WTC11 (cell line): ENCODE measurements around the gene TANC1. TPM values are rescaled to one million over a fixed set of nuclear protein-coding genes. Genes with fewer than 3 reads are reported as not detected.

Experiments used
- ATAC-seq: fragments of 200-7000 bp; cut with Tn5 transposase; 2 replicates; pipeline ENCODE4 v1.10.0; 2021; ENCODE audit warnings: mild to moderate bottlenecking, moderate library complexity
- CTCF ChIA-PET: fragments of 300-600 bp; sonication (Branson Sonifier 250); formaldehyde crosslinking; loops from one replicate; lab custom pipeline; 2021; ENCODE audit warnings: antibody characterized with exemption; lab: Charles Lee
- POLR2A ChIA-PET: fragments of 350-600 bp; sonication (Branson Sonifier 250); formaldehyde crosslinking; loops from one replicate; lab custom pipeline; 2021; ENCODE audit warnings: antibody characterized with exemption; lab: Charles Lee
- DNase-seq: peaks from one replicate; pipeline ENCODE4 v3.0.0; 2021; ENCODE audit warnings: low spot score
- H3K27ac Mint-ChIP-seq: 2 replicates; pipeline ENCODE4 v1.8.0; 2021; ENCODE audit warnings: mixed read lengths
- H3K27me3 Mint-ChIP-seq: 2 replicates; pipeline ENCODE4 v1.8.0; 2021; ENCODE audit warnings: low read depth, mild to moderate bottlenecking, moderate library complexity, mixed read lengths
- H3K36me3 Mint-ChIP-seq: 2 replicates; pipeline ENCODE4 v1.8.0; 2021; ENCODE audit warnings: mixed read lengths
- H3K4me1 Mint-ChIP-seq: 2 replicates; pipeline ENCODE4 v1.8.0; 2022; ENCODE audit warnings: mixed read lengths
- H3K4me3 Mint-ChIP-seq: 2 replicates; pipeline ENCODE4 v1.8.0; 2021; ENCODE audit warnings: mild to moderate bottlenecking, moderate library complexity, mixed read lengths
- H3K9me3 Mint-ChIP-seq: 2 replicates; pipeline ENCODE4 v1.8.0; 2021; ENCODE audit warnings: mixed read lengths
- CDX4 ChIP-seq: fragments of 250-450 bp; sonication (Bioruptor Pico); IDR thresholded peaks from 2 replicates; pipeline ENCODE4 v1.9.0; 2021; ENCODE audit warnings: moderate library complexity, mild to moderate bottlenecking, inconsistent platforms, borderline replicate concordance
- CTCF ChIP-seq: fragments of 200-600 bp; IDR thresholded peaks from 2 replicates; pipeline ENCODE4 v1.8.0; 2022; ENCODE audit warnings: antibody characterized with exemption
- GABPB1 ChIP-seq: sonication (generic); formaldehyde crosslinking; IDR thresholded peaks from 2 replicates; pipeline ENCODE4 v1.8.1; 2023; ENCODE audit warnings: mild to moderate bottlenecking, missing genetic modification reagents
- OVOL2 ChIP-seq: fragments of 250-450 bp; sonication (Bioruptor Pico); IDR thresholded peaks from 2 replicates; pipeline ENCODE4 v1.9.0; 2021; ENCODE audit warnings: mild to moderate bottlenecking, borderline replicate concordance
- TEAD4 ChIP-seq: sonication (generic); formaldehyde crosslinking; IDR thresholded peaks from 2 replicates; pipeline ENCODE4 v1.8.0; 2022; ENCODE audit warnings: mild to moderate bottlenecking, missing genetic modification reagents
- TP53 ChIP-seq: sonication (generic); formaldehyde crosslinking; IDR thresholded peaks from 2 replicates; pipeline ENCODE4 v1.8.1; 2023; ENCODE audit warnings: mild to moderate bottlenecking, missing genetic modification reagents
- ZNF121 ChIP-seq: sonication (generic); formaldehyde crosslinking; IDR thresholded peaks from 2 replicates; pipeline ENCODE4 v1.8.0; 2023; ENCODE audit warnings: missing genetic modification reagents
- ZNF317 ChIP-seq: sonication (generic); formaldehyde crosslinking; IDR thresholded peaks from 2 replicates; pipeline ENCODE4 v1.8.1; 2023; ENCODE audit warnings: low read depth, mild to moderate bottlenecking, moderate library complexity, missing genetic modification reagents, borderline replicate concordance
- total RNA-seq: library from RNA; stranded (reverse); gene quantifications from 3 replicates; pipeline ENCODE4 v1.2.3, GENCODE V29; 2021
- TF ChIP-seq, protein P1 (sequence below): sonication (generic); formaldehyde crosslinking; IDR thresholded peaks from 2 replicates; pipeline ENCODE4 v1.8.1; 2023; ENCODE audit warnings: mild to moderate bottlenecking, missing genetic modification reagents, moderate library complexity
- TF ChIP-seq, protein P2 (sequence below): fragments of 250-450 bp; sonication (Bioruptor Pico); IDR thresholded peaks from 2 replicates; pipeline ENCODE4 v2.1.2; 2022; ENCODE audit warnings: mild to moderate bottlenecking, moderate library complexity

TANC1 gene
- total RNA-seq, 1 experiment from 2014 or later = 11.6 TPM

- ChIA-PET CTCF (interaction anchor here (1.4 kb wide), 1 partner anchor 123 kb away, joined by 5 read pairs; no protein-coding TSS in a partner anchor), POLR2A (no interaction called here)
- no peaks in the 10 kb centered on the region for H3K9me3 Mint-ChIP-seq
- TF ChIP-seq, protein P1, sequence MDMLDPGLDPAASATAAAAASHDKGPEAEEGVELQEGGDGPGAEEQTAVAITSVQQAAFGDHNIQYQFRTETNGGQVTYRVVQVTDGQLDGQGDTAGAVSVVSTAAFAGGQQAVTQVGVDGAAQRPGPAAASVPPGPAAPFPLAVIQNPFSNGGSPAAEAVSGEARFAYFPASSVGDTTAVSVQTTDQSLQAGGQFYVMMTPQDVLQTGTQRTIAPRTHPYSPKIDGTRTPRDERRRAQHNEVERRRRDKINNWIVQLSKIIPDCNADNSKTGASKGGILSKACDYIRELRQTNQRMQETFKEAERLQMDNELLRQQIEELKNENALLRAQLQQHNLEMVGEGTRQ (CRISPR knock-in tag) = no peak
- TF ChIP-seq ZNF121 (CRISPR knock-in tag) = peak; percentile 52; the same call in 1 of the 2 replicates
- peaks cover 15% of the 10 kb centered on the region for H3K4me1 Mint-ChIP-seq
- no peaks in the 10 kb centered on the region for H3K36me3 Mint-ChIP-seq
- H3K27ac Mint-ChIP-seq = no peak overlapping the region
- ATAC-seq (peak; percentile 61), DNase-seq (no peak)
- no peaks in the 10 kb centered on the region for H3K27me3 Mint-ChIP-seq
- H3K4me3 Mint-ChIP-seq = no peak overlapping the region
Observed at GRCh38 chr2:158995677-158996049, 27.2 kb downstream of the TANC1 start.

DNA sequence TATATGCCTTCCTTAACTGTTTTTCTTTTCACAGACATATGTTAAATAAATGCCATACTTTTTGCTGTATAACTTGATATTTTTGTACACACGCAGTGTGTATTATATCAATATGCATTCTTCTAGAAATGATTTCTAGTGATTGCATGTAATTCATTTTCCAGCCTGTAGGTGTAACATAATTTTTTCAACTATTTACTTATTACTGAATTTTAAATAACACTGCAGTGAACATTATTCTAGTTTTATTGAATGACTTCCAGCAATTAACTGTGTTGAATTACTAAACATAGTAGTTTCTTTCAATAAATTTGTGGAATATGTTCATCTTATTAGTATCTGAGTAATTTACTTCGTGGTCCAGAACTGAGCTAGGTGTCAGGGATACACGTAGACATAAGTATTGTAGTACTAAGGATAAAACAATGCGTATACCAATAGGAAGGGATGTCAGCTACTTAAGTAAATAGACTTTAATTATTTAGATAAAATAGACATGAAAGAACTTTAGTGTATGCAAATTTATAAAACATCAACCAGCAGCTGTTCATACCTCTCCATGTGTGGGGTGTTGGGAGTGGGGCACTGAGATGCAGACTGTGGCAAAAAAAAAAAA lies 28.0 kb downstream of the TANC1 start:
- H3K9me3 Mint-ChIP-seq = no peaks in the 10 kb centered on the region
- no peak overlapping the region for H3K27ac Mint-ChIP-seq
- H3K4me3 Mint-ChIP-seq = no peak overlapping the region
- no peaks in the 10 kb centered on the region for H3K27me3 Mint-ChIP-seq
- ATAC-seq = no peak
- TF ChIP-seq CTCF = peak; percentile 39
- TF ChIP-seq, protein P2, sequence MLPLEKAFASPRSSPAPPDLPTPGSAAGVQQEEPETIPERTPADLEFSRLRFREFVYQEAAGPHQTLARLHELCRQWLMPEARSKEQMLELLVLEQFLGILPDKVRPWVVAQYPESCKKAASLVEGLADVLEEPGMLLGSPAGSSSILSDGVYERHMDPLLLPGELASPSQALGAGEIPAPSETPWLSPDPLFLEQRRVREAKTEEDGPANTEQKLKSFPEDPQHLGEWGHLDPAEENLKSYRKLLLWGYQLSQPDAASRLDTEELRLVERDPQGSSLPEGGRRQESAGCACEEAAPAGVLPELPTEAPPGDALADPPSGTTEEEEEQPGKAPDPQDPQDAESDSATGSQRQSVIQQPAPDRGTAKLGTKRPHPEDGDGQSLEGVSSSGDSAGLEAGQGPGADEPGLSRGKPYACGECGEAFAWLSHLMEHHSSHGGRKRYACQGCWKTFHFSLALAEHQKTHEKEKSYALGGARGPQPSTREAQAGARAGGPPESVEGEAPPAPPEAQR (CRISPR knock-in tag) = no peak
- peaks cover 15% of the 10 kb centered on the region for H3K4me1 Mint-ChIP-seq
- ChIA-PET POLR2A (no interaction called here), CTCF (interaction anchor here (0.6 to 1.6 kb wide), 5 partner anchors 11 to 122 kb away, joined by 3 to 6 read pairs (median 4); partner anchors contain the start of gene TANC1)
- no peaks in the 10 kb centered on the region for H3K36me3 Mint-ChIP-seq
- no peak for DNase-seq

DNA sequence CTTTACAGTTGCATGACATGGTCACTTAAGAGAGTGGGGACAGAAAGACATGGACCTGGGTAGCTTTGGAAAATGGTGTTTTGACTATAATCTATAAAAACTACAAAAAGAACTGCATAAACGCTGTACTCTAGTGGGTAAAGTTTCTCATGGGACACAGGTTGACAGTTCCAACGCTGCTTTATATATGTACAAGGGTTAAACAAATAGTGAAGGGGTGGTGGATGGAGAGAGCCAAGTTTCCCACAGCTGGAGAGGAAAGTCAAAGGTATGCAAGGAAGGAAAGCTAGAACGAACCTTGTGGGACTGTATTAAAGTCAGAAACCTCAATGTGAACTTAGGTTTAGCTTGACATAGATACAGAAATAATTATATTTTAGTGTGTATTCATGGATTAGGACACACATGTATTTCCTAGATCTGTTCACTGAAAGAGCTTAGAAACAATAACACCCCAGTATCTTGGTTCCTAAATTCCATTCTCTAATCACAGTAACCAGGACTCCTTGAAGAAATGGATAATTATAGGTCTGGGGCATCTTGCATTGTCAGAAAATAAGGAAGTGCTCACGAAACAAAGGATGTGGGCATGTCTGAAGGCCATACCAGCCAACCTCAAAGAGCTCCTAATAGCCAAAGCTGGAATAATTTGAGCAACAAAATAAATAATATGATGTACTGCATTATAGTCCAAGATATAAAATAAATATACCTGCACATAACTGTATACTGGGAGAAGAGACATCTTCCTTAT lies 28.8 kb downstream of the TANC1 start:
- CTCF ChIA-PET = interaction anchor here (0.8 to 1.6 kb wide), 5 partner anchors 12 to 122 kb away, joined by 3 to 6 read pairs (median 4); partner anchors contain the start of gene TANC1
- H3K27ac Mint-ChIP-seq = no peak overlapping the region
- TF ChIP-seq OVOL2 (CRISPR knock-in tag) (no peak), TP53 (CRISPR knock-in tag) (no peak), TEAD4 (CRISPR knock-in tag) (no peak), ZNF317 (CRISPR knock-in tag) (no peak)
- POLR2A ChIA-PET = no interaction called here
- no peak overlapping the region for H3K4me3 Mint-ChIP-seq
- H3K9me3 Mint-ChIP-seq = no peaks in the 10 kb centered on the region
- H3K27me3 Mint-ChIP-seq = no peaks in the 10 kb centered on the region
- no peak for DNase-seq
- H3K36me3 Mint-ChIP-seq = no peaks in the 10 kb centered on the region
- no peak for ATAC-seq
- peaks cover 15% of the 10 kb centered on the region for H3K4me1 Mint-ChIP-seq

DNA sequence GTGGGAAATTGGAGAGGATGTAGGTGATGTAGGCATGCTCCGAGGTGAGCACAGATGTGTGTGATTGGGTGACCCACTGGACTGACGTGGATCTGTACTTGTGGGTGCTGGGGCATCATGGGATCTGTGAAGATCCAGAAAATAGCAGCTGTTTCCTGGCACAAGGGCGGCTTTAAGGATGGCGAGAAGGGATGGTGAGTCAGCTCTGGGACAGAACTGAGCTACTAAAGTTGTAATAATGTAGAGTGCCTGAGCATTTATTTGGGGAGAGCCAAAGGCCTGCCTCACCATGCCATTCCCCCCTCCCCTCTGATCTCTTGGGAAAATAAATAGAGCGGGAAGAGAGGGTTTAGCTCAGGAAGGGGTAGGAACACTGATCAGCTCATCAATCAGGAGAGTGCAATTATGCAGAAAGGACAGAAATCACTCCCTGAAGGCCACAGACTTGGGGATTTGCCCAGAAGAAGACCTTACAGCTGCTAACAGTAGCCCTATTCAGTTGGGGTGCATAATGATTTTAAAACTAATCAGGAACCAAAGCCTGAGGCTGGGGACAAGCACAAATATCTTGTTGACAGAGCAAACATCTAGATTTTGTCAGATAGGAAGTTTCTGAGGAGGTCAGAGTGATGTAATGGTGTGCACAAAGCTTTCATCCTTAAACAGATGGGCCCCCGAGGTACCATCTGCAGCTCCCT lies 30.3 kb downstream of the TANC1 start:
- peaks cover 9% of the 10 kb centered on the region for H3K36me3 Mint-ChIP-seq
- no peaks in the 10 kb centered on the region for H3K27me3 Mint-ChIP-seq
- no peak for ATAC-seq
- no peak overlapping the region for H3K4me3 Mint-ChIP-seq
- peaks cover 8% of the 10 kb centered on the region for H3K9me3 Mint-ChIP-seq
- POLR2A ChIA-PET = no interaction called here
- no peak for DNase-seq
- no peak overlapping the region for H3K27ac Mint-ChIP-seq
- peaks cover 15% of the 10 kb centered on the region for H3K4me1 Mint-ChIP-seq
- CTCF ChIA-PET = no interaction called here
- TF ChIP-seq CDX4 (CRISPR knock-in tag) (no peak), GABPB1 (CRISPR knock-in tag) (peak; percentile 85)
